NCI-H2081 treated with DMSO at 0.1 percent for 48 hours (cell line): ENCODE measurements around the gene NYNRIN.

Experiments
- DNase-seq: peaks from one replicate; lab custom pipeline; 2025; lab: John Stamatoyannopoulos, UW

Gene NYNRIN

GRCh38 chr14:24415421-24416253, 16.8 kb downstream of the NYNRIN start:
- DNase-seq: no peak

GRCh38 chr14:24416254-24416931, 17.6 kb downstream of the NYNRIN start:
- no peak for DNase-seq

DNA sequence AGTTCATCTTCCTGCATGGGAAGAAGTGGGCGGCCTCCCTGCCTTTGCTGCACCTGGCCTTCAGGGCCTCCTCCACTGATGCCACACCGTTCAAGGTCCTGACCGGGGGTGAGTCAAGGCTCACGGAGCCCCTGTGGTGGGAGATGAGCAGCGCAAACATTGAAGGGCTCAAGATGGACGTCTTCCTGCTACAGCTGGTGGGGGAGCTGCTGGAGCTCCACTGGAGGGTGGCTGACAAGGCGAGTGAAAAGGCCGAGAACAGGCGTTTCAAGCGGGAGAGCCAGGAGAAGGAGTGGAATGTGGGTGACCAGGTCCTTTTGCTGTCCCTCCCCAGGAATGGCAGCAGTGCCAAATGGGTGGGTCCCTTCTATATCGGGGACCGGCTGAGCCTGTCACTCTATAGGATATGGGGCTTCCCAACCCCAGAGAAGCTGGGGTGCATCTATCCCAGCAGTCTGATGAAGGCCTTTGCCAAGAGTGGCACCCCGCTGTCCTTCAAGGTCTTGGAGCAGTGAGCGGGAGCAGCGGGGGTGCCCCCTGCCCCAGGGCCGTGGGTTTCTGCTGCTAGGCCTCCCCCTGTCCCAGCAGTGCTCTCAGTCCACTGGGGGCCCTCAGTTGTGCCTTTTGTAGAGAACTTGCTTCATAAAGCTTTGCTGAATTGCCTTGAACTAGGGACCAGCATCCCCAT, 18.3 kb downstream of the NYNRIN start:
- no peak for DNase-seq

GRCh38 chr14:24417832-24418491, 19.2 kb downstream of the NYNRIN start:
- no peak for DNase-seq

- no peak for DNase-seq
Measured at GRCh38 chr14:24418492-24418873, 19.7 kb downstream of the NYNRIN start.

DNA sequence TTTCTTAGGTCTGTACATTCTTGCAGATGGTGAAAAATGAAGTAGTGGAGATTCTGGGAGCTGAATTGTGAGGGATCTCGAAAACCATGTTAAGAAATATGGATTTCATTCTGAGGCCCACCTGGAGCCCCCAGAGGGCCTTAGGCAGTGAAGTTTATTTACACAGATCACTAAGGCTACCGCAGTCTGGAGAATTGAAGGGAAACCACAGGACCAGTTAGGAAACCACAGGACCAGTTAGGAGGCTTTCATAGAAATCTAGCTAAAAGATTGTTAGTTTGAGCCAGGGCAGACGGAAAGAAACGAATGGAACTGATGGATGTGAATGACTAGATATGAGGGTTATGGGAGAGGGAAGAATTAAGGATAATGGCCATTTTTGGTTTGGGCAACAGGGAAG, 23.5 kb downstream of the NYNRIN start:
- DNase-seq: no peak

- DNase-seq: no peak
Measured at GRCh38 chr14:24422694-24423601, 24.1 kb downstream of the NYNRIN start.

DNA sequence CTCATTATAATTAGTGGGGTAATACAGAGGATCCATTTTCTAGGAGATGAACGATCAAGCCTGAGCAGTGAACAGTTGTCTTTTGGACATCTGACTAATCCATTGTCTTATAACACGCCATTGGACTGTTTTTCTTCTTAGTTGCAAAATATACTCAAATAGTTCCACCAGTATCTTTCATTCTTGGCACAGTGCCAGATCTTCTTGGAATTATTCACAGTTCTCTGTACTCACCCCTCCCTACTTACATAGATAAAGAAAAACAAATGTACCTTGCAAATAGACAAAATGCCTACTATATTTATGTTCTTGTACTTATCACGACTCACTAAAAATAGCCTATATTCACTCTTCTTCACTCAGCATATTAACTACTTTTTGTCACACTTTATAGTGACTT, 26.9 kb downstream of the NYNRIN start:
- DNase-seq: no peak

- DNase-seq: no peak
Measured at GRCh38 chr14:24426150-24426911, 27.5 kb downstream of the NYNRIN start.

GRCh38 chr14:24426912-24427536, 28.2 kb downstream of the NYNRIN start:
- no peak for DNase-seq

DNA sequence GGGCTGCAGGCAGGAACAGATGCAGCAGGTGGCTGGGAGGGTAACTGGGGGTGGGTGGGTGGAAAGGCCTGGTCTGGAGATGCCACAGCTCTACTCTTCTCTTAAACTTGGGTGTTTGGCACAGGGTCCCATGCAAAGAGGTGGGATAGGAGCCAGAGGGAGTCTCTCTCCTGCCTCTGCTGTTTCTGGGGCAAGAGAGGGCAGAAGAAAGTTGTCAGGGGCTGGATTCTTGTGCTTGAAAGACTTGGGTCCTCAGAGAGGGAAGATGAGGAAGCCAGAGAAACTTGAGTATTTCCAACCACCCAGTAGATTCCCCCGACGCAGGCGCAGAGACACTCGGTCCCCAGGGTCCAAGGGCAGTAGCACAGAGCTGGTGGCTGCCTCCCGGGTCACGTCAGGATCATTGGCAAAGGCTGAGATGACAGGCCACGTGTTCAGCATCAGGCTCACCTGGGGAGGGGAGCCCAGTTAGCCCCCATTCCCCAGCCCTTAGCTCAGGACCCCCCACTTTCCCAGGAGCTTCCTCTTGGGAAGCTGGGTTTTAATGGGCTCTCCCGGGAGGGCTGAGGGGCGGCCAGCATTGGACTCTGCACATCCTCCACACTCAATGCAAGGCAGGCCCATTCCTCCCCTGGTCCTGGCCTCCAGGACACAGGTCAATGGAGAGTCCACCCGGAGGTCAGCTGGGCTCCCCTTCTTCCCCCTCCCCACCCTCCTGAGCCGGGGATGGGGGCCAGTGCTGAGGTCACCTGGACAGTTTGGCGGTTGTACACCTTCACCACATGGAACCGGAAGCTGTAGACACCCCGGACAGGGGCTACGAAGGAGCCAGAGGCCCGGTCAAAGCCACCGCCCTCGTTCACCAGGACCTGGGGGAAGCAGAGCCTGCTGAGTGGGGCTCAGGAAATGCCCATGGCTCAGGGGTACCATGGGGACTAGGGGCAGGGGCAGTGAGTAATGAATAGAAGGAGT, 29.0 kb downstream of the NYNRIN start:
- DNase-seq: no peak

GRCh38 chr14:24428628-24429394, 30.0 kb downstream of the NYNRIN start:
- no peak for DNase-seq

DNA sequence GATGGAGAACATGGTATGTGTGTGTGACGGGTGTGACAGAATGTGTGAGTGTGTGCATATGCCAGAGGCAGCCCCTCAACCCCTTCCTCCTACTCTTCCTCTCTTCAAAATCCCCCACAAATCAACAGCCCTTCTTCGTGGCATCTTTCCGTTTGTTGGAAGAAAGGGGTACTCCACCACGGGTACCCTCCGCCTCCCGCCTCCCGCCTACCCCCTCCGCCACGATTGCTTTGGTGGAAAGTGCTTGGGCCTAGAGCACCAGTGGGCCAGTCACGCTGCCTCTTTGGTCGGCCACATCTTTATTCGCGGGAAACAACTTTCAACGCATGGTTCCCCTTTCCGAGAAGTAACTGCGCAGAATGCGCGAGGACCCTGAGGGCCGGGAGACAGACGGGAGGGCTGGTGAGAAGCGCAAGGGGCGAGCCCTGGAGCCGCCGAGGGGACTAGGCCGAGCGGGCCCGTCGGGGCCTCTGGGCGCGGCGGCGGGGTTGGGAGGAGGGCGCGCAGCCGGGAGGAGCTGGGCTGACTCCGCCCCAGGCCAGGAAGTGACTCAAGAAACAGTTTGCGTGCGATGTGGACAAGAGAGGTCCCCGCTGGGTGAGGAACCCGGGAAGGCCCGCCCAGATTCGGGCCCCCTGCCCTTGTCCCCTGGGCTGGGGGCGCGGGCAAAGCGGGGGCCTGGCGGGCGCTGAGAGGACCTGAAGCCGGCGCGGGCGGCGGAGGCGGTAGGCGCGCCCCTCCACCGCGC, 30.8 kb downstream of the NYNRIN start, which contains the start of the genes CBLN3 and KHNYN:
CBLN3 (minus strand) TSS at position 274 of the 748 bp plus-strand sequence. CDS start 614 bp downstream, outside the sequence.
KHNYN (plus strand) TSS at position 560 of the 748 bp plus-strand sequence. CDS start 777 bp downstream, outside the sequence.
- peak; percentile 16 for DNase-seq

DNA sequence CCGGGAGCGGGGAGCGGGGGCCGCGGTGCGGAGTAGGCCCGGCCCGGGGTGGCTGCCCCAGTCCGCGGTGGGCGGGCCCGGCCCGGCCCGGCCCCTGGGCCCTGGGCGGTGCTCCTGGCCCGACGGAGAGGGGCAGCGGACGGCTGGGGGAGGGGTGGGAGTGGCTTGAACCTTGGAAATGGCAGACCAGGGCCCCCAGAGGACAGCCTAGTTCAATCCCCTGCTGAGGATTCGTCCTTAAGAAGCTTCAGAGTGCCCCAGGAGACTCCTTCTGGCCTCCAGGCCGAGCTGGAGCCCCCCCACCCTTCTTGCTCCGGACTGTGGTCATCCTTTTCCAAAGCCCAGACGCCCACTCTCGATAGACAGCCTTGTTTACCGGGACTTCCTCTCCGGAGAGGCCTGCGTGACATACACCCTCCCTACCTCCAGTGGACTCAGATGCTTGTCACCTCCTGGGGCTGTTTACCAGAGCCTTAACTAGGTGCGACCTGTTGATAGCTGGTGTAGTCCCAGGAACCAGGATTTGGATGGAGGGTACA, 31.4 kb downstream of the NYNRIN start:
- no peak for DNase-seq

GRCh38 chr14:24430682-24431568, 32.1 kb downstream of the NYNRIN start:
- no peak for DNase-seq
